GM19025 (cell line): ENCODE measurements around the gene DYNLT4.

ENCODE experiments used
- ATAC-seq: cut with Tn5 transposase; IDR thresholded peaks from one replicate; pipeline ENCODE4 v1.9.1; 2021; ENCODE audit warnings: mild to moderate bottlenecking, low read depth, moderate library complexity; ENCODE audit not compliant: unreplicated experiment

DYNLT4 gene

DNA sequence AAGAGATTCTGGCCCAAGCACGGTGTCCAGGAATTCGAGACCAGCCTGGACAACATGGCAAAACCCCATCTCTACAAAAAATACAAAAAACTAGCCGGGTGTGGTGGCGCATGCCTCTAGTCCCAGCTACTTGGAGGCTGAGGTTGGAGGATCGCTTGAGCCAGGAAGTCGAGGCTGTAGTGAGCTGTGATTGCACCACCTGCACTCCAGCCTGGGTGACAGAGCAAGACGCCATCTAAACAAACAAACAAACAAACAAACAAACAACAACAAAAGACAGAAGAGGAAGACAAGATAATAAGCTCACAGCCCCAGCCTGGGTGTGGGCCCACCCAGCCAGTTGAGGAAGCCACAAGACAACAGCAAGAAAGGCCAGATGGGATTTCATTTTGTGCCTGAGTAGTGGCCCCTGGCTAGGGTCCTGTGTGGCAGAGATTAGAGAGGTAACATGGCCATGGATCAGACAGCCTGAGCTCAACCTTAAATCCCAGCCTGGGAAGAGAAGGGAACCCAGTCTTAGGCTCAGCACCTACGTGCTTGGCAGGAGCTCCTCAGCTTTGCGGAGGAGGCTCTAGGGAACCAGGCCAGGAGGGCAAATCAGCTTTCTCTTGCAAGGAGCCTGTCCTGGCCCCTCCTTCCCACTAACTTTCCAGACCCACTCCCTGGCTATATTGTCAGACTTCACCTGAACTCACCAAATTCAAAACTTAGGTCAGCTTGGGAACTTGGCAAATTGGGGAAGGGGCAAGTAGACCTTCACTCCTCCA lies 14.2 kb downstream of the DYNLT4 start:
- ATAC-seq, result no peak

DNA sequence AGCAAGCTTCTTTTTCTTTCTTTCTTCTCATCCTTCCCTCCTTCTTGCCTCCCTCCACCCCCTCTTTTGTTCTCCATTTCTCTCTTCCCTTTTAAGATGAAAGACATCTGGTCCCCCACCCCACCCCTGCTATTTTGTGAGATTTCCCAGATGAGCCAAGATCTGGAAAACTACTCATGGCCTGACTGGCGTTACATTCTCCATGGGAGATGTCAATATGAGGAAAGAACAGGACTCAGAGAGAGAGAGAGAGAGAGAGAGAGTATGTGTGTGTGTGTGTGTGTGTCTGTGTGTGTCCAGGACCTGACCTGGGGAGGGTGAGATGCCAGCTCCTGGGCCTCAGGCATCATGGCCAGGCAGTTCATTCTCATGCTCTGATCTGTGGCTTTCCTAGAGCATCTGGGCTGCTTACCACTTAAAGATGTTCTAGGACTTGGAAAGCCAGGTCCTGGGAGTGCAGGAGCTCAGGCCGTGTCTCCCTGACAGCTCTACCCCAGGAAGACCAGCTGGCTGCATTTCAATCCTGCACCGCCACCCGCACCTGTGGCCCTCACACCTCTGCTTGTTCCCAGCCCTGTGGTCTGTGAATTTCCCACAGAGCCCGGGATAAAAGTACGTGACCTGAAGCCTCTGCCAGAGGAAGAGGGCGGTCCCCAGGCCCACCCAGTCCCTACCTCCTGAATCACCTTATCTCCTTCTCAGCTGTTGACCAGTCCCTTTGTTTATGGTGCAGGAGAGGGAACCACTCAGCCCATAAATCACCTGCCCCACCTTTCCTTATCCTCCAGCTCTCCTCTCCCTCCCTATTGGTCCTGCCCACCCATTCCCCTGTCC lies 16.0 kb downstream of the DYNLT4 start:
- ATAC-seq, result no peak

DNA sequence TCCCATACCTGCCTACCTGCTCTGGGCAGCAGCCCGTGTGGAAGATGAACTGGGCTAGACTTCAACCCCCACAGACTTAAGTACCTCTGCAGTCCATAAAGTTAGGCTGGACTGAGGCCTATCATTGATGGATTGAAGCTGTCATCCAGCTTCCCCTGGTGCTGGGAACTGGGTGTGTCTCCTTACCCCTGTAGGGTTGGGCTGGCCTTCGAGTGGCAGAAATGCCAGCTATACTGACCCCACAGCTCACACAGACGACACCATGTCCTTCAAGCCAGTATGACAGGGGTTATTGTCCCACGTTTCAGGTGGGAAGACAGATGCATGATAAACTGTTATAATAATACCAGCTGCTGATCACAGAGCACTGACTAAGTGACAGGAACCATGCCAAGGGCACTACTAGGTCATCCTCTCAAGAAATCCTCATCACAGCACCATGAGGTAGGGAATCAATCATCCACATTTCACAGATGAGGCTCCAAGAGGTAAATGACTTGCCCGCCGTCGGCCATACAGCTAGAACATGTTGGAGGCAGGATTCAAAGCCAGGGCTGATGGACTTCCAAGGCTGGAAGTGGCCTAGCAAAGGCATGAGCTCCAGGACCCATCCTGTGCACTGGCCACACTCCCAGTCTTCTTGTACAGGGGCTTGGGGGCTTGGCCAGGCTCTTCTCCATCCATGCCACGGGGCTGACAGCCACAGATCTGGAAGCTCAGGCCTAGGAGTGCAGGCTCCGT lies 18.9 kb downstream of the DYNLT4 start, which contains the start of gene BEST4:
TSS of gene BEST4 (minus strand) at position 51 of the 741 bp plus-strand sequence. CDS start 465 bp downstream, outside the sequence.
- no peak for ATAC-seq

DNA sequence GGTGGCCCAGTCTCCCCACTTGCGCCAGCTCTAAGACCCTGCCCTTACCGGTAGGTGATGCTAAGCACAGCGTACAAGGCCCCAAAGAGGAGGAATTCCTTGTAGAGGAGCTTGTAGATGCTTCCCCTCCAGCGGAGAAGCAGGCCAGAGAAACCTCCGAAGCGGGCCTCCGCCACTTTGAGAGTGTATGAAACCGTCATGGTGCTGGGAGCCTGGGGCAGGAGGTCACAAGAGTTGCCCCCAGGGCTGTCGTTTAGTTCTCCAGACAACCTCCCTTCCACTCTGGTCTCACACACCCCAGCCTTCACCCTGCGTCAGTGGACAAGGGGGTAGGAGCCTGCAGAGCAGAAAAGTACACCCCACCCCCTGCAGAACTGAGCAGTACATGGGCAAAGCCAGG lies 19.6 kb downstream of the DYNLT4 start:
- no peak for ATAC-seq

DNA sequence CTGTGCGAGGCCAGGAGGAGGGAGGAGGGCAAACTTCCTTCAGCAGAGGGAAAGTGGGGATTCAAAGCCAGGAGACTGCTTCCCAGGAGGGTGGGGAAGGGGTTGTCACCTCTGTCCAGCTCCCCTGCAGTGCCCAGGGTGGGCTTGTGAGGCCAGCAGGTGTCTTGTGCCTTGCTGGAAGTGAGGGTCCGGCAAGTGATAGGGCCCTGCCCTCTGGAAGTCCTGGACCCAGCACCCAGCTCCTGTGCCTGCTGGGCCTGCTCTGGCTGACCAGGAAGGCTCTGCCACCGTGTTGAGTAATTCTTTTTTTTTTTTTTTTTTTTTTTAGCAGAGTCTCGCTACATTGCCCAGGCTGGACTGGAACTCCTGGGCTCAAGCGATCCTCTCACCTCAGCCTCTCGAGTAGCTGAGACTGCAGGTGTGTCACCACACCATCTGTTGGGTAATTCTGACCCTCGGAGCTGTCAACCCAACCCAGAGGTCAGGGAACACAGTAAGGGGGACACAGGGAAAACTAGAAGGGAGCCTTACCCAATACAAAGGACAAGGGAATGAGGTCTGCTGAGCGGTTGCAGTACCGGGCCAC lies 20.2 kb downstream of the DYNLT4 start:
- no peak for ATAC-seq

DNA sequence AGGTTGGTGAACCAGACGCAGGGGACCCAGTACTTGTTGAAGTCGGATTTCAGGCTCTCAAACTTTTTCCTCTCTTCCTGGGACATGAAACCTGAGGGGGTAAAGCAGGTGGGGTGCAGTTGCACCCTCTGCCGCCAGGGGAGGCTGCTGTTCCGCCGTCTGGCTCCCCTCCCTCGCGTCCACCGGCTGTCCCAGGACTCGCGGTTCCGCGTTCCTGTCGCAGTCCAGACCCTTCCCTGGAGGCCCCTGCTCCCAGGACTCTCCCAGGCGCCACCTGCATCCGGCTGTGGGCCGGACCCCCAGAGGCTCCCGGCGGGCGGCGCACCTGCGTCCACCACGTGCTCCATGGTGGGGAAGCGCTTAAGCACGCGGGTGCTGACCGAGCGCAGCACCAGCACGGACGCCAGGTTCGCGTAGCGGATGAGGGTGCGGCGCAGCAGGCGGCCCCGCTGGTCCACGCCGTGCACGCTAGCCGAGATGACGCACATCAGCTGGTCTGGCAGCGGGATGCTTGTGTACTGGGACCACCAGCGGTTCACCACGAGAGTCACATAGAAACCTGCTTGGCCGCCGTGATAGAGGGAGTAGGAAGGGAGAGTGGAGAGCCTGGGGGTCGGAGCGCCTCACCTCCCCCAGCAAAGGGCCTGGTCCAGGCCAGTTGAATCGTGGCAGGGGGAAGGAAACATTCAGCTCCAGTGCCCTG lies 20.9 kb downstream of the DYNLT4 start:
- no peak for ATAC-seq

GRCh38 chr1:44785501-44786137 lies 21.5 kb downstream of the DYNLT4 start:
- ATAC-seq, result no peak

- no peak for ATAC-seq
Observed at GRCh38 chr1:44785029-44785380, 22.1 kb downstream of the DYNLT4 start.

GRCh38 chr1:44784094-44785028 lies 22.8 kb downstream of the DYNLT4 start:
- no peak for ATAC-seq

DNA sequence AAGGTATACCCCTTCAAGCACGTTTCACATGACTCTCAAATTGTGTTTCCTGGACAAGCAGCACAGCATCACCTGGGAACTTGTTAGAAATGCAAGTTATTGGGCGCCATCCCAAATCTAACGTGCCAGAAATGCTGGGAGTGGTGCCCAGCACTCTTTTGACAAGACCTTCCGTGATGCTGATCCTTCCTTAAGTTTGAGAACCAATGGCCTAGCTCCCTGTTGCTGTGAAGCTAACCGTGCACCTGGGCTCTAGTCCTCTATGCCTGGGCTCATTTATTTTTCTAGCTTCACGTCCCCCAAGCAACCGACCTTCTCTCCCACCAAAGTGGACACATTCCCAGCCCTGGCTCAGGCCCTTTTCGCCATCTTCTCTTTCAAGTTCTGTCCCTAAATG lies 23.5 kb downstream of the DYNLT4 start:
- no peak for ATAC-seq

- no peak for ATAC-seq
Observed at GRCh38 chr1:44780583-44781121, 26.5 kb downstream of the DYNLT4 start.

- no peak for ATAC-seq
Observed at GRCh38 chr1:44778705-44779576, 28.2 kb downstream of the DYNLT4 start.

DNA sequence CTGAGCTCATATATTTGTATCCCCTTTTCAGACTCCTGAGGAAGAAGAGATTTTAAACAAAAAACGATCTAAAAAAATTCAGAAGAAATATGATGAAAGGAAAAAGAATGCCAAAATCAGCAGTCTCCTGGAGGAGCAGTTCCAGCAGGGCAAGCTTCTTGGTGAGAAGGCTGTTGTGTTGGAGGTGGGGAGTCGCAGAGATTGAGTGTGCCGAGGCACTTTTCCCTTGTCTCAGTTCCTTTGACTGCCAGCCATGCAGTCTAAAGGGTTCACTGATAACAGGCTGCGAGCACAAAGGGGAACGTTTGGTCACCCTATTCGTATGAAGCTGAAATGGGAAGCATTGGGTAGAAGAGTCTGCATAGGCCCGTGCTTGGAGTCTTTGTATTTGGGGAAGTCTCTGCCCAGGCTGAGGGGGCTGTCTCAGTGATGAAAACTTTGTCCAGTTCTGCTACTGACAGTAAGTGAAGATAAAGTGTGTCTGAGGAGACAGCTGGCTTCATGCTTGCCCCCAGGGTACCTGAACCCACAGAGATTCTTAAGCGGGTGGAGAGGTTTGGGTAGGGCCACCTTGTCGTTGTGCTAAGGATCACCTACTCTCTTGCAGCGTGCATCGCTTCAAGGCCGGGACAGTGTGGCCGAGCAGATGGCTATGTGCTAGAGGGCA lies 29.0 kb downstream of the DYNLT4 start:
- no peak for ATAC-seq

GRCh38 chr1:44777547-44777946 lies 29.6 kb downstream of the DYNLT4 start:
- ATAC-seq, result no peak

- no peak for ATAC-seq
Observed at GRCh38 chr1:44776730-44777068, 30.5 kb downstream of the DYNLT4 start.

GRCh38 chr1:44775930-44776729 lies 31.0 kb downstream of the DYNLT4 start:
- no peak for ATAC-seq
